ENCODE results near the gene WDR4. TPM values are rescaled to one million over a fixed set of nuclear protein-coding genes. Genes with fewer than 3 reads are reported as not detected.

WDR4 gene
- total and polyA plus RNA-seq, 9 of the 15 experiments (the other 6 are each of a cell fraction or from before 2014, with no cell fraction given): 5.4 to 95.4 (median 32.1) TPM

GRCh38 chr21:42850866-42851391, 28.4 kb downstream of the WDR4 start (continued):
- TF ChIP-seq RBM17 (IDR thresholded peaks at IDR 0.05; ENCODE audit: borderline replicate concordance, low read depth, low read length) (no peak), ILK (tag; IDR thresholded peaks at IDR 0.05; ENCODE audit: borderline replicate concordance, low read depth) (no peak), RBFOX2 (IDR thresholded peaks at IDR 0.05; ENCODE audit: low read depth, low read length) (peak; percentile 8; the same call in 1 of the 2 replicates), ZBTB1 (CRISPR knock-in tag; IDR thresholded peaks at IDR 0.05; ENCODE audit: borderline replicate concordance, low read depth) (peak; percentile 86), CHAMP1 (IDR thresholded peaks at IDR 0.05) (no peak), ZNF408 (CRISPR knock-in tag; IDR thresholded peaks at IDR 0.05; ENCODE audit: low read depth) (no peak), ZNF75A (CRISPR knock-in tag; IDR thresholded peaks at IDR 0.05) (no peak), BCOR (IDR thresholded peaks at IDR 0.05) (no peak), TCF15 (CRISPR knock-in tag; IDR thresholded peaks at IDR 0.05) (no peak), AFF4 (CRISPR knock-in tag; IDR thresholded peaks at IDR 0.05) (no peak), BACH1 (tag; IDR thresholded peaks at IDR 0.05) (no peak), HBP1 (CRISPR knock-in tag; IDR thresholded peaks at IDR 0.05) (no peak), KDM1A (IDR thresholded peaks at IDR 0.05) (no peak), ELF4 (CRISPR knock-in tag; IDR thresholded peaks at IDR 0.05) (no peak), ZNF696 (CRISPR knock-in tag; conservative IDR thresholded peaks at IDR 0.05) (no peak), SRSF3 (IDR thresholded peaks at IDR 0.05; ENCODE audit: insufficient read depth, low read length) (no peak), ARID3A (IDR thresholded peaks at IDR 0.05; ENCODE audit: borderline replicate concordance, low read depth, low read length) (no peak), TCFL5 (CRISPR knock-in tag; conservative IDR thresholded peaks at IDR 0.05) (no peak), FOS (IDR thresholded peaks at IDR 0.05; ENCODE audit: extremely low read depth, insufficient read length) (no peak)
